HCT116 (cell line): ENCODE measurements around the gene FAM219A.

Experiments used
- ATF3 ChIP-seq: IDR thresholded peaks from 2 replicates; pipeline ENCODE4 v1.6.1; 2012
- EZH2 ChIP-seq: fragments of 200-600 bp; sonication (generic); IDR thresholded peaks from 2 replicates; pipeline ENCODE4 v1.6.1; 2017; ENCODE audit warnings: antibody characterized with exemption, mixed run types
- EZH2phosphoT487 ChIP-seq: fragments of 200-600 bp; IDR thresholded peaks from 2 replicates; pipeline ENCODE4 v1.6.1; 2018; ENCODE audit warnings: antibody characterized with exemption, borderline replicate concordance
- MAX ChIP-seq: IDR thresholded peaks from 2 replicates; pipeline ENCODE4 v1.6.1; 2012
- POLR2A ChIP-seq: IDR thresholded peaks from 2 replicates; pipeline ENCODE4 v1.7.0; 2011; ENCODE audit warnings: borderline replicate concordance; ENCODE audit not compliant: insufficient read depth, insufficient read length; ENCODE audit errors: extremely low read depth
- POLR2AphosphoS5 ChIP-seq: IDR thresholded peaks from 2 replicates; pipeline ENCODE4 v1.6.1; 2011; ENCODE audit warnings: mild to moderate bottlenecking, low read depth, low read length, moderate library complexity
- REST ChIP-seq: IDR thresholded peaks from 2 replicates; pipeline ENCODE4 v1.6.1; 2012; ENCODE audit warnings: low read depth
- SIN3A ChIP-seq: IDR thresholded peaks from 2 replicates; pipeline ENCODE4 v1.6.1; 2012; ENCODE audit warnings: low read depth
- SP1 ChIP-seq: IDR thresholded peaks from 2 replicates; pipeline ENCODE4 v1.6.1; 2012; ENCODE audit warnings: low read depth
- YY1 ChIP-seq: IDR thresholded peaks from 2 replicates; pipeline ENCODE4 v1.6.1; 2011; ENCODE audit warnings: low read length, low read depth, moderate library complexity, mild to moderate bottlenecking; ENCODE audit not compliant: insufficient replicate concordance; ENCODE audit errors: extremely low read depth
- TF ChIP-seq, protein P1 (sequence below), 3 experiments: fragments of 200-600 bp in 1 of 3; sonication (generic) in 1 of 3; IDR thresholded peaks in 2 of 3; conservative IDR thresholded peaks in 1 of 3; 2 replicates each; pipeline ENCODE4 v1.5.1; 2012 to 2017; ENCODE audit warnings: low read depth in 2 of 3, low read length in 2 of 3, antibody characterized with exemption in 1 of 3, borderline replicate concordance in 1 of 3, control low read depth in 1 of 3, mild to moderate bottlenecking in 1 of 3, mixed read lengths in 1 of 3, mixed run types in 1 of 3, moderate library complexity in 1 of 3; ENCODE audit not compliant: insufficient read depth in 1 of 3

DNA sequence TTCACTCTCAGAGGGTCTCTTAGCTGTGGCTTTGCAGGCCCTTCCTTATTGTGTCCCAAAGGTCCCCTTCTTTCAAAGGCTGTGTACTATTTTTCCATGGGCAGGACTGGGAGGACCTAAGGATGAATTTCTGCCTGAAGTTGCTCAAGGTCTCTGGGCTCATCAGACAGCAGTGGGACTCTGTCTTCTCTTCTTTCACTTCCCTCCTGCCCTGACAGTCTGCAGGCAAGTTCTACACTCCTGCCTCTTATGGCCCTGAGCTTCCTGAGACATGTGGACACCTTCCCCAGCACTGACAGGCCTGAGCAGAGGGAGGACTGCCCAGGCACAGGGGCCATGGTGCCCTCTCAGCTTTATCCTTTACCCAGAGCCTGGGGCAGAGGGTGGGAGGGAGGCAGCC, 49.6 kb upstream of the FAM219A start:
- no peak for TF ChIP-seq SP1
- TF ChIP-seq, protein P1, sequence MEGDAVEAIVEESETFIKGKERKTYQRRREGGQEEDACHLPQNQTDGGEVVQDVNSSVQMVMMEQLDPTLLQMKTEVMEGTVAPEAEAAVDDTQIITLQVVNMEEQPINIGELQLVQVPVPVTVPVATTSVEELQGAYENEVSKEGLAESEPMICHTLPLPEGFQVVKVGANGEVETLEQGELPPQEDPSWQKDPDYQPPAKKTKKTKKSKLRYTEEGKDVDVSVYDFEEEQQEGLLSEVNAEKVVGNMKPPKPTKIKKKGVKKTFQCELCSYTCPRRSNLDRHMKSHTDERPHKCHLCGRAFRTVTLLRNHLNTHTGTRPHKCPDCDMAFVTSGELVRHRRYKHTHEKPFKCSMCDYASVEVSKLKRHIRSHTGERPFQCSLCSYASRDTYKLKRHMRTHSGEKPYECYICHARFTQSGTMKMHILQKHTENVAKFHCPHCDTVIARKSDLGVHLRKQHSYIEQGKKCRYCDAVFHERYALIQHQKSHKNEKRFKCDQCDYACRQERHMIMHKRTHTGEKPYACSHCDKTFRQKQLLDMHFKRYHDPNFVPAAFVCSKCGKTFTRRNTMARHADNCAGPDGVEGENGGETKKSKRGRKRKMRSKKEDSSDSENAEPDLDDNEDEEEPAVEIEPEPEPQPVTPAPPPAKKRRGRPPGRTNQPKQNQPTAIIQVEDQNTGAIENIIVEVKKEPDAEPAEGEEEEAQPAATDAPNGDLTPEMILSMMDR (IDR thresholded peaks at IDR 0.05 in 2 of 3, conservative IDR thresholded peaks at IDR 0.05 in 1 of 3; ENCODE audit: borderline replicate concordance in 1 of 3, insufficient read depth in 1 of 3, low read depth in 2 of 3, low read length in 2 of 3): no peak
- TF ChIP-seq REST: no peak
- no peak for TF ChIP-seq ATF3
- TF ChIP-seq MAX: no peak
- TF ChIP-seq EZH2: no peak
- no peak for TF ChIP-seq SIN3A
- TF ChIP-seq YY1: no peak
- TF ChIP-seq POLR2AphosphoS5: no peak
- TF ChIP-seq POLR2A: no peak
- no peak for TF ChIP-seq EZH2phosphoT487
